Skin epidermis (tissue), 12 donors: ENCODE measurements around the gene CPA2.

Experiments
- H3K27ac ChIP-seq, 21 experiments: fragments of 200-600 bp; sonication (generic) in 11 of 21; one replicate each; pipeline ENCODE4 v1.5.0; 2020; ENCODE audit warnings: mild to moderate bottlenecking in 3 of 21, inconsistent platforms in 2 of 21, moderate library complexity in 2 of 21
- H3K4me3 ChIP-seq, 7 experiments: fragments of 200-600 bp; sonication (generic) in 2 of 7; one replicate each; pipeline ENCODE4 v1.5.0; 2020; ENCODE audit warnings: inconsistent platforms in 2 of 7, mild to moderate bottlenecking in 2 of 7, moderate library complexity in 1 of 7

CPA2 gene

GRCh38 chr7:130277763-130278643 is 11.3 kb downstream of the CPA2 start:
- no peak overlapping the region for H3K4me3 ChIP-seq
- no peak overlapping the region for H3K27ac ChIP-seq

- Histone ChIP-seq H3K27ac (no peak overlapping the region), H3K4me3 (no peak overlapping the region)
These were observed 12.2 kb downstream of the CPA2 start for GRCh38 chr7:130278860-130279259.

- Histone ChIP-seq H3K4me3 (no peak overlapping the region), H3K27ac (no peak overlapping the region)
These were observed 12.6 kb downstream of the CPA2 start for GRCh38 chr7:130279286-130279685.

GRCh38 chr7:130279906-130280305 is 13.2 kb downstream of the CPA2 start:
- no peak overlapping the region for H3K27ac ChIP-seq
- no peak overlapping the region for H3K4me3 ChIP-seq

- Histone ChIP-seq H3K4me3 (no peak overlapping the region), H3K27ac (no peak overlapping the region)
These were observed 14.6 kb downstream of the CPA2 start for GRCh38 chr7:130281260-130281659.

GRCh38 chr7:130286881-130287280 is 20.2 kb downstream of the CPA2 start:
- Histone ChIP-seq H3K4me3 (no peak overlapping the region), H3K27ac (no peak overlapping the region)

GRCh38 chr7:130288168-130288567 is 21.5 kb downstream of the CPA2 start:
- H3K4me3 ChIP-seq = no peak overlapping the region
- H3K27ac ChIP-seq = no peak overlapping the region

- no peak overlapping the region for H3K4me3 ChIP-seq
- no peak overlapping the region for H3K27ac ChIP-seq
These were observed 22.2 kb downstream of the CPA2 start for GRCh38 chr7:130288829-130289228.

GRCh38 chr7:130289478-130289877 is 22.8 kb downstream of the CPA2 start:
- no peak overlapping the region for H3K27ac ChIP-seq
- H3K4me3 ChIP-seq = no peak overlapping the region

GRCh38 chr7:130290745-130291144 is 24.1 kb downstream of the CPA2 start:
- no peak overlapping the region for H3K4me3 ChIP-seq
- H3K27ac ChIP-seq = no peak overlapping the region

GRCh38 chr7:130292682-130293257 is 26.1 kb downstream of the CPA2 start, which contains the start of gene CPA4:
Gene CPA4 (plus strand): TSS chr7:130293161. CDS start chr7:130293181, 20 bp downstream.
- Histone ChIP-seq H3K27ac (peak within 1 kb of the TSS in 20 of 21 experiments; percentile 5 to 79 (median 66)), H3K4me3 (peak within 1 kb of the TSS in 3 of 7 experiments; percentile 3 to 32 (median 10))

- Histone ChIP-seq H3K27ac (peak overlapping the region in 19 of 21 experiments; percentile 5 to 79 (median 73)), H3K4me3 (peak overlapping the region in 3 of 7 experiments; percentile 3 to 32 (median 10))
These were observed 26.9 kb downstream of the CPA2 start for GRCh38 chr7:130293521-130293920.

- peak overlapping the region in 16 of 21 experiments; percentile 37 to 79 (median 74) for H3K27ac ChIP-seq
- H3K4me3 ChIP-seq = peak overlapping the region in 2 of 7 experiments; percentile 2 to 11
These were observed 27.7 kb downstream of the CPA2 start for GRCh38 chr7:130294314-130294713.

GRCh38 chr7:130296221-130296951 is 29.7 kb downstream of the CPA2 start:
- Histone ChIP-seq H3K27ac (no peak overlapping the region), H3K4me3 (no peak overlapping the region)

GRCh38 chr7:130297628-130298543 is 31.2 kb downstream of the CPA2 start:
- Histone ChIP-seq H3K27ac (peak overlapping the region in 1 of 21 experiments; percentile 55), H3K4me3 (no peak overlapping the region)

GRCh38 chr7:130298544-130299326 is 32.1 kb downstream of the CPA2 start:
- H3K27ac ChIP-seq = peak overlapping the region in 6 of 21 experiments; percentile 7 to 66 (median 32)

GRCh38 chr7:130299866-130300265 is 33.2 kb downstream of the CPA2 start:
- H3K27ac ChIP-seq = peak overlapping the region in 7 of 21 experiments; percentile 4 to 66 (median 17)

More at GRCh38 chr7:130298544-130299326, 32.1 kb downstream of the CPA2 start:
- H3K4me3 ChIP-seq = no peak overlapping the region

GRCh38 chr7:130301501-130302020 is 34.9 kb downstream of the CPA2 start:
- Histone ChIP-seq H3K27ac (no peak overlapping the region), H3K4me3 (no peak overlapping the region)

More at GRCh38 chr7:130299866-130300265, 33.2 kb downstream of the CPA2 start:
- H3K4me3 ChIP-seq = no peak overlapping the region
